ENCODE data around the gene LRRC18. TPM values are rescaled to one million over a fixed set of nuclear protein-coding genes. Genes with fewer than 3 reads are reported as not detected.

LRRC18 gene
- total and polyA plus RNA-seq, 9 of the 15 experiments (the other 6 are each of a cell fraction or from before 2014, with no cell fraction given), result not detected

DNA sequence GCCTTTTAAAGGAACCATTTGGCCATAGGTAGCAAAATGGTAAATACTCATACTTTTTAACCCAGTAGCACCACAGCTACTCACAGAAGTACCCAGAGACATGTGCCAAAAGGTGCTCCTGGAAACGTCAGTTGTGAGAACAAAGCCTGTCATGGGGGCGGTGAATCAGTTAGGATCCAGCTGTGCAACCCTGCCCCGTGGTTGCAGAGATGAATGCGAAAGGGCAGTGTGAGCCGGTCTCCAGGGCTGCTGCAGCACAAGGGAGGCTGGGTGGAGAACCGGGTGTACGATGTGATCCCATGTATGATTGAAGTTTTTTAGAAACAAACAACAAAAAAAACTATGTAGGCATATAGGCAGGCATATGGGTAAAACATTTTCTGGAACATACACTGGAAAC, 1.3 kb upstream of the LRRC18 start (continued):
- TF ChIP-seq POLR3A (IDR thresholded peaks at IDR 0.05; ENCODE audit: borderline replicate concordance, extremely low read depth, insufficient read depth, insufficient read length) (no peak), HMG20A (CRISPR knock-in tag; conservative IDR thresholded peaks at IDR 0.05) (no peak), RAD21 (CRISPR knock-in tag; conservative IDR thresholded peaks at IDR 0.05 in 1 of 2, IDR thresholded peaks at IDR 0.05 in 1 of 2) (no peak), ZNF764 (CRISPR knock-in tag; IDR thresholded peaks at IDR 0.05; ENCODE audit: low read depth) (no peak), ZNF507 (tag; conservative IDR thresholded peaks at IDR 0.05) (no peak)

DNA sequence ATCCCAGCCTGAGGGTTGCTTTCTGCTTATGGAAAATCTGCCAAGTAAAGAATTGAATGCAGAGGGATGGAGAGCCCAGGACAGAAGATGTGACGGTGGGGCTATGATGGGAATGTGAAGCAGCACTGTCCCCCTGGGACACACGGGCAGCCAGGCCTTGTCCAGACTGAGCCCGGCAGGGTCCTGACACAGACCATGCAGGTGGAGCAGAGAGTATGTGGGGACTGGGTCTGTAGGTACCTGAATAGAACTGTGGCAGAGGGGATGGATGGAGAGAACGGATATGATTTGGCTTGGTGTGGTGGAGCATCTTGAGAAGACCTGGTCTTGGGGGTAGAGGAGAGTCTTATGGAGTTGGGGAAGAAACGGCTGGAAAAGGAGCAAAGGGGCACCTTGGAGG, 732 bp upstream of the LRRC18 start:
- no peak for FAIRE-seq
- H2AFZ ChIP-seq (ENCODE audit: low read depth, low read length), result no peak overlapping the region
- no peaks in the 10 kb centered on the region for H3K79me2 ChIP-seq (ENCODE audit: control insufficient read depth, insufficient read depth, low read length)
- POLR2A ChIA-PET, result interaction anchor here (0.6 kb wide), 1 partner anchor 9 kb away, joined by 3 read pairs; no protein-coding TSS in a partner anchor
- WGBS (ENCODE audit: insufficient coverage, low coverage, missing lambda C conversion rate), result 0% methylated on average over 5 of the region's 5 CpGs
- H3K4me3 ChIP-seq, result no peak overlapping the region
- CTCF ChIA-PET (ENCODE audit: low intra/inter-chr PET ratio), result no interaction called here
- TF ChIP-seq, protein P1, sequence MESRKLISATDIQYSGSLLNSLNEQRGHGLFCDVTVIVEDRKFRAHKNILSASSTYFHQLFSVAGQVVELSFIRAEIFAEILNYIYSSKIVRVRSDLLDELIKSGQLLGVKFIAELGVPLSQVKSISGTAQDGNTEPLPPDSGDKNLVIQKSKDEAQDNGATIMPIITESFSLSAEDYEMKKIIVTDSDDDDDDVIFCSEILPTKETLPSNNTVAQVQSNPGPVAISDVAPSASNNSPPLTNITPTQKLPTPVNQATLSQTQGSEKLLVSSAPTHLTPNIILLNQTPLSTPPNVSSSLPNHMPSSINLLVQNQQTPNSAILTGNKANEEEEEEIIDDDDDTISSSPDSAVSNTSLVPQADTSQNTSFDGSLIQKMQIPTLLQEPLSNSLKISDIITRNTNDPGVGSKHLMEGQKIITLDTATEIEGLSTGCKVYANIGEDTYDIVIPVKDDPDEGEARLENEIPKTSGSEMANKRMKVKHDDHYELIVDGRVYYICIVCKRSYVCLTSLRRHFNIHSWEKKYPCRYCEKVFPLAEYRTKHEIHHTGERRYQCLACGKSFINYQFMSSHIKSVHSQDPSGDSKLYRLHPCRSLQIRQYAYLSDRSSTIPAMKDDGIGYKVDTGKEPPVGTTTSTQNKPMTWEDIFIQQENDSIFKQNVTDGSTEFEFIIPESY (CRISPR knock-in tag; IDR thresholded peaks at IDR 0.05), result no peak
- TF ChIP-seq GATAD2A (IDR thresholded peaks at IDR 0.05), result no peak
- TF ChIP-seq, protein P2, sequence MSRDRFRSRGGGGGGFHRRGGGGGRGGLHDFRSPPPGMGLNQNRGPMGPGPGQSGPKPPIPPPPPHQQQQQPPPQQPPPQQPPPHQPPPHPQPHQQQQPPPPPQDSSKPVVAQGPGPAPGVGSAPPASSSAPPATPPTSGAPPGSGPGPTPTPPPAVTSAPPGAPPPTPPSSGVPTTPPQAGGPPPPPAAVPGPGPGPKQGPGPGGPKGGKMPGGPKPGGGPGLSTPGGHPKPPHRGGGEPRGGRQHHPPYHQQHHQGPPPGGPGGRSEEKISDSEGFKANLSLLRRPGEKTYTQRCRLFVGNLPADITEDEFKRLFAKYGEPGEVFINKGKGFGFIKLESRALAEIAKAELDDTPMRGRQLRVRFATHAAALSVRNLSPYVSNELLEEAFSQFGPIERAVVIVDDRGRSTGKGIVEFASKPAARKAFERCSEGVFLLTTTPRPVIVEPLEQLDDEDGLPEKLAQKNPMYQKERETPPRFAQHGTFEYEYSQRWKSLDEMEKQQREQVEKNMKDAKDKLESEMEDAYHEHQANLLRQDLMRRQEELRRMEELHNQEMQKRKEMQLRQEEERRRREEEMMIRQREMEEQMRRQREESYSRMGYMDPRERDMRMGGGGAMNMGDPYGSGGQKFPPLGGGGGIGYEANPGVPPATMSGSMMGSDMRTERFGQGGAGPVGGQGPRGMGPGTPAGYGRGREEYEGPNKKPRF (IDR thresholded peaks at IDR 0.05; ENCODE audit: low read depth, low read length), result no peak
- TF ChIP-seq, protein P3, sequence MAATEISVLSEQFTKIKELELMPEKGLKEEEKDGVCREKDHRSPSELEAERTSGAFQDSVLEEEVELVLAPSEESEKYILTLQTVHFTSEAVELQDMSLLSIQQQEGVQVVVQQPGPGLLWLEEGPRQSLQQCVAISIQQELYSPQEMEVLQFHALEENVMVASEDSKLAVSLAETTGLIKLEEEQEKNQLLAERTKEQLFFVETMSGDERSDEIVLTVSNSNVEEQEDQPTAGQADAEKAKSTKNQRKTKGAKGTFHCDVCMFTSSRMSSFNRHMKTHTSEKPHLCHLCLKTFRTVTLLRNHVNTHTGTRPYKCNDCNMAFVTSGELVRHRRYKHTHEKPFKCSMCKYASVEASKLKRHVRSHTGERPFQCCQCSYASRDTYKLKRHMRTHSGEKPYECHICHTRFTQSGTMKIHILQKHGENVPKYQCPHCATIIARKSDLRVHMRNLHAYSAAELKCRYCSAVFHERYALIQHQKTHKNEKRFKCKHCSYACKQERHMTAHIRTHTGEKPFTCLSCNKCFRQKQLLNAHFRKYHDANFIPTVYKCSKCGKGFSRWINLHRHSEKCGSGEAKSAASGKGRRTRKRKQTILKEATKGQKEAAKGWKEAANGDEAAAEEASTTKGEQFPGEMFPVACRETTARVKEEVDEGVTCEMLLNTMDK (IDR thresholded peaks at IDR 0.05; ENCODE audit: borderline replicate concordance, insufficient read depth, low read depth, low read length, poor library complexity, severe bottlenecking), result no peak
- TF ChIP-seq U2AF2 (optimal IDR thresholded peaks at IDR 0.05; ENCODE audit: low read depth, low read length), result no peak
- TF ChIP-seq NCOA2 (IDR thresholded peaks at IDR 0.05; ENCODE audit: partially characterized antibody in 2 of 2), result no peak
- BruUV-seq (replicated peaks), result no TSS peak
- H3K9me3 ChIP-seq (replicated peaks; ENCODE audit: control insufficient read depth, insufficient read depth, low read depth, low read length), result no peaks in the 10 kb centered on the region
- intact Hi-C loops (cut with micrococcal nuclease) (no loop called here), in situ Hi-C loops (cut with MboI) (no loop called here)
- H3K27me3 ChIP-seq (ENCODE audit: control insufficient read depth in 2 of 2, insufficient read depth in 2 of 2, low read length in 2 of 2), result peaks cover 17 to 67% of the 10 kb centered on the region in 2 experiments; a peak in 4 of 5 replicates
- H3K4me2 ChIP-seq (ENCODE audit: insufficient read depth, low read length), result no peak overlapping the region
- H3K9ac ChIP-seq (ENCODE audit: insufficient read depth in 1 of 2, low read depth in 2 of 2, low read length in 2 of 2), result no peak overlapping the region
- DNase-seq (ENCODE audit: extremely low read depth in 1 of 4, low spot score in 3 of 4), result no peak
- no peaks in the 10 kb centered on the region for H3K4me1 ChIP-seq (replicated peaks in 1 of 2; ENCODE audit: control insufficient read depth in 2 of 2, insufficient read depth in 2 of 2, low read length in 2 of 2)
- no peaks in the 10 kb centered on the region for H3K9me1 ChIP-seq (ENCODE audit: control insufficient read depth, insufficient read depth, low read length)
- no peak for ATAC-seq
- no peak overlapping the region for H3K27ac ChIP-seq (ENCODE audit: extremely low read depth, low read depth, low read length)
- H4K20me1 ChIP-seq (replicated peaks; ENCODE audit: control insufficient read depth, insufficient read depth, low read length), result no peaks in the 10 kb centered on the region
- H3K36me3 ChIP-seq (ENCODE audit: control insufficient read depth, insufficient read depth, low read length), result no peaks in the 10 kb centered on the region

Data from K562 (cell line).